ENCODE data around the gene CLPTM1. TPM values are rescaled to one million over a fixed set of nuclear protein-coding genes. Genes with fewer than 3 reads are reported as not detected.

Gene CLPTM1
- polyA plus RNA-seq, 1 of the 3 experiments (the other 2 are of a cell fraction) = 86.5 TPM

GRCh38 chr19:44985445-44985844 is 30.3 kb downstream of the CLPTM1 start:
- H3K9ac ChIP-seq = no peak overlapping the region
- no peak overlapping the region for H3K4me2 ChIP-seq
- H3K4me1 ChIP-seq (ENCODE audit: control insufficient read depth in 1 of 2, insufficient read depth in 2 of 2, low read depth in 1 of 2, low read length in 1 of 2) = no peaks in the 10 kb centered on the region
- no peaks in the 10 kb centered on the region for H3F3A ChIP-seq (replicated peaks; ENCODE audit: insufficient read depth)
- no peak overlapping the region for H2AFZ ChIP-seq (ENCODE audit: low read depth)
- no peaks in the 10 kb centered on the region for H4K20me1 ChIP-seq (ENCODE audit: insufficient read depth)
- WGBS (ENCODE audit: low lambda C conversion rate) = 67% methylated on average over 1 of the region's 4 CpGs
- H3K9me2 ChIP-seq = no peaks in the 10 kb centered on the region
- TF ChIP-seq, protein P1, sequence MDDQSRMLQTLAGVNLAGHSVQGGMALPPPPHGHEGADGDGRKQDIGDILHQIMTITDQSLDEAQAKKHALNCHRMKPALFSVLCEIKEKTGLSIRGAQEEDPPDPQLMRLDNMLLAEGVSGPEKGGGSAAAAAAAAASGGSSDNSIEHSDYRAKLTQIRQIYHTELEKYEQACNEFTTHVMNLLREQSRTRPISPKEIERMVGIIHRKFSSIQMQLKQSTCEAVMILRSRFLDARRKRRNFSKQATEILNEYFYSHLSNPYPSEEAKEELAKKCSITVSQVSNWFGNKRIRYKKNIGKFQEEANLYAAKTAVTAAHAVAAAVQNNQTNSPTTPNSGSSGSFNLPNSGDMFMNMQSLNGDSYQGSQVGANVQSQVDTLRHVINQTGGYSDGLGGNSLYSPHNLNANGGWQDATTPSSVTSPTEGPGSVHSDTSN (IDR thresholded peaks at IDR 0.05) = no peak
- no peak for TF ChIP-seq EP300 (IDR thresholded peaks at IDR 0.05; ENCODE audit: borderline replicate concordance in 1 of 2, low read depth in 1 of 2, low read length in 1 of 2)
- TF ChIP-seq POLR2AphosphoS5 (IDR thresholded peaks at IDR 0.05; ENCODE audit: low read depth, low read length) = no peak
- TF ChIP-seq SMC3 (IDR thresholded peaks at IDR 0.05; ENCODE audit: low read depth, low read length) = no peak
- ChIA-PET CTCF (interaction anchor here (0.6 kb wide), 1 partner anchor 281 kb away, joined by 3 read pairs; no protein-coding TSS in a partner anchor), POLR2A (no interaction called here)
- H3K4me3 ChIP-seq (ENCODE audit: low read depth in 2 of 2, low read length in 1 of 2) = no peak overlapping the region
- no peak for DNase-seq
- no peak overlapping the region for H3K27ac ChIP-seq (ENCODE audit: low read depth in 2 of 2, low read length in 1 of 2)
- H3K79me2 ChIP-seq (ENCODE audit: insufficient read depth) = no peaks in the 10 kb centered on the region
- H3K9me3 ChIP-seq = no peaks in the 10 kb centered on the region
- H3K27me3 ChIP-seq (ENCODE audit: insufficient read depth) = no peaks in the 10 kb centered on the region
- peaks cover 3 to 29% of the 10 kb centered on the region in 2 experiments for H3K36me3 ChIP-seq (replicated peaks in 1 of 2; ENCODE audit: control insufficient read depth in 1 of 2, insufficient read depth in 2 of 2, low read length in 1 of 2)

- Histone ChIP-seq H3K27me3 (ENCODE audit: insufficient read depth) (no peaks in the 10 kb centered on the region), H3K27ac (ENCODE audit: low read depth in 2 of 2, low read length in 1 of 2) (no peak overlapping the region), H3K9ac (no peak overlapping the region), H3K79me2 (ENCODE audit: insufficient read depth) (no peaks in the 10 kb centered on the region), H3F3A (replicated peaks; ENCODE audit: insufficient read depth) (no peaks in the 10 kb centered on the region), H3K9me2 (no peaks in the 10 kb centered on the region), H3K9me3 (no peaks in the 10 kb centered on the region), H4K20me1 (ENCODE audit: insufficient read depth) (no peaks in the 10 kb centered on the region), H2AFZ (ENCODE audit: low read depth) (no peak overlapping the region), H3K36me3 (replicated peaks in 1 of 2; ENCODE audit: control insufficient read depth in 1 of 2, insufficient read depth in 2 of 2, low read length in 1 of 2) (peaks cover 3 to 38% of the 10 kb centered on the region in 2 experiments), H3K4me3 (ENCODE audit: low read depth in 2 of 2, low read length in 1 of 2) (no peak overlapping the region), H3K4me1 (ENCODE audit: control insufficient read depth in 1 of 2, insufficient read depth in 2 of 2, low read depth in 1 of 2, low read length in 1 of 2) (no peaks in the 10 kb centered on the region), H3K4me2 (no peak overlapping the region)
- no peak for DNase-seq
- WGBS (ENCODE audit: low lambda C conversion rate) = 100% methylated on average over 3 of the region's 7 CpGs
- CTCF ChIA-PET = no interaction called here
- POLR2A ChIA-PET = no interaction called here
- TF ChIP-seq CHD2 (IDR thresholded peaks at IDR 0.05; ENCODE audit: low read length, partially characterized antibody) = no peak
- TF ChIP-seq FOXJ3 (CRISPR knock-in tag; IDR thresholded peaks at IDR 0.05) = no peak
- no peak for TF ChIP-seq NRF1 (IDR thresholded peaks at IDR 0.05; ENCODE audit: low read depth, low read length)
- no peak for TF ChIP-seq JUND (IDR thresholded peaks at IDR 0.05)
- TF ChIP-seq, protein P2, sequence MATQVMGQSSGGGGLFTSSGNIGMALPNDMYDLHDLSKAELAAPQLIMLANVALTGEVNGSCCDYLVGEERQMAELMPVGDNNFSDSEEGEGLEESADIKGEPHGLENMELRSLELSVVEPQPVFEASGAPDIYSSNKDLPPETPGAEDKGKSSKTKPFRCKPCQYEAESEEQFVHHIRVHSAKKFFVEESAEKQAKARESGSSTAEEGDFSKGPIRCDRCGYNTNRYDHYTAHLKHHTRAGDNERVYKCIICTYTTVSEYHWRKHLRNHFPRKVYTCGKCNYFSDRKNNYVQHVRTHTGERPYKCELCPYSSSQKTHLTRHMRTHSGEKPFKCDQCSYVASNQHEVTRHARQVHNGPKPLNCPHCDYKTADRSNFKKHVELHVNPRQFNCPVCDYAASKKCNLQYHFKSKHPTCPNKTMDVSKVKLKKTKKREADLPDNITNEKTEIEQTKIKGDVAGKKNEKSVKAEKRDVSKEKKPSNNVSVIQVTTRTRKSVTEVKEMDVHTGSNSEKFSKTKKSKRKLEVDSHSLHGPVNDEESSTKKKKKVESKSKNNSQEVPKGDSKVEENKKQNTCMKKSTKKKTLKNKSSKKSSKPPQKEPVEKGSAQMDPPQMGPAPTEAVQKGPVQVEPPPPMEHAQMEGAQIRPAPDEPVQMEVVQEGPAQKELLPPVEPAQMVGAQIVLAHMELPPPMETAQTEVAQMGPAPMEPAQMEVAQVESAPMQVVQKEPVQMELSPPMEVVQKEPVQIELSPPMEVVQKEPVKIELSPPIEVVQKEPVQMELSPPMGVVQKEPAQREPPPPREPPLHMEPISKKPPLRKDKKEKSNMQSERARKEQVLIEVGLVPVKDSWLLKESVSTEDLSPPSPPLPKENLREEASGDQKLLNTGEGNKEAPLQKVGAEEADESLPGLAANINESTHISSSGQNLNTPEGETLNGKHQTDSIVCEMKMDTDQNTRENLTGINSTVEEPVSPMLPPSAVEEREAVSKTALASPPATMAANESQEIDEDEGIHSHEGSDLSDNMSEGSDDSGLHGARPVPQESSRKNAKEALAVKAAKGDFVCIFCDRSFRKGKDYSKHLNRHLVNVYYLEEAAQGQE (IDR thresholded peaks at IDR 0.05; ENCODE audit: low read depth, low read length) = no peak
- TF ChIP-seq YY1 (IDR thresholded peaks at IDR 0.05; ENCODE audit: low read depth) = no peak
- TF ChIP-seq EZH2phosphoT487 (IDR thresholded peaks at IDR 0.05; ENCODE audit: borderline replicate concordance, low read depth) = no peak
- TF ChIP-seq, protein P3, sequence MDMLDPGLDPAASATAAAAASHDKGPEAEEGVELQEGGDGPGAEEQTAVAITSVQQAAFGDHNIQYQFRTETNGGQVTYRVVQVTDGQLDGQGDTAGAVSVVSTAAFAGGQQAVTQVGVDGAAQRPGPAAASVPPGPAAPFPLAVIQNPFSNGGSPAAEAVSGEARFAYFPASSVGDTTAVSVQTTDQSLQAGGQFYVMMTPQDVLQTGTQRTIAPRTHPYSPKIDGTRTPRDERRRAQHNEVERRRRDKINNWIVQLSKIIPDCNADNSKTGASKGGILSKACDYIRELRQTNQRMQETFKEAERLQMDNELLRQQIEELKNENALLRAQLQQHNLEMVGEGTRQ (IDR thresholded peaks at IDR 0.05; ENCODE audit: borderline replicate concordance, low read depth, low read length) = no peak
- TF ChIP-seq, protein P4, sequence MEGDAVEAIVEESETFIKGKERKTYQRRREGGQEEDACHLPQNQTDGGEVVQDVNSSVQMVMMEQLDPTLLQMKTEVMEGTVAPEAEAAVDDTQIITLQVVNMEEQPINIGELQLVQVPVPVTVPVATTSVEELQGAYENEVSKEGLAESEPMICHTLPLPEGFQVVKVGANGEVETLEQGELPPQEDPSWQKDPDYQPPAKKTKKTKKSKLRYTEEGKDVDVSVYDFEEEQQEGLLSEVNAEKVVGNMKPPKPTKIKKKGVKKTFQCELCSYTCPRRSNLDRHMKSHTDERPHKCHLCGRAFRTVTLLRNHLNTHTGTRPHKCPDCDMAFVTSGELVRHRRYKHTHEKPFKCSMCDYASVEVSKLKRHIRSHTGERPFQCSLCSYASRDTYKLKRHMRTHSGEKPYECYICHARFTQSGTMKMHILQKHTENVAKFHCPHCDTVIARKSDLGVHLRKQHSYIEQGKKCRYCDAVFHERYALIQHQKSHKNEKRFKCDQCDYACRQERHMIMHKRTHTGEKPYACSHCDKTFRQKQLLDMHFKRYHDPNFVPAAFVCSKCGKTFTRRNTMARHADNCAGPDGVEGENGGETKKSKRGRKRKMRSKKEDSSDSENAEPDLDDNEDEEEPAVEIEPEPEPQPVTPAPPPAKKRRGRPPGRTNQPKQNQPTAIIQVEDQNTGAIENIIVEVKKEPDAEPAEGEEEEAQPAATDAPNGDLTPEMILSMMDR (IDR thresholded peaks at IDR 0.05) = no peak
- TF ChIP-seq RCOR1 (IDR thresholded peaks at IDR 0.05; ENCODE audit: low read length) = no peak
- TF ChIP-seq ZBTB33 (IDR thresholded peaks at IDR 0.05; ENCODE audit: borderline replicate concordance, low read depth) = no peak
- no peak for TF ChIP-seq GATA2 (CRISPR knock-in tag; IDR thresholded peaks at IDR 0.05)
- TF ChIP-seq, protein P5, sequence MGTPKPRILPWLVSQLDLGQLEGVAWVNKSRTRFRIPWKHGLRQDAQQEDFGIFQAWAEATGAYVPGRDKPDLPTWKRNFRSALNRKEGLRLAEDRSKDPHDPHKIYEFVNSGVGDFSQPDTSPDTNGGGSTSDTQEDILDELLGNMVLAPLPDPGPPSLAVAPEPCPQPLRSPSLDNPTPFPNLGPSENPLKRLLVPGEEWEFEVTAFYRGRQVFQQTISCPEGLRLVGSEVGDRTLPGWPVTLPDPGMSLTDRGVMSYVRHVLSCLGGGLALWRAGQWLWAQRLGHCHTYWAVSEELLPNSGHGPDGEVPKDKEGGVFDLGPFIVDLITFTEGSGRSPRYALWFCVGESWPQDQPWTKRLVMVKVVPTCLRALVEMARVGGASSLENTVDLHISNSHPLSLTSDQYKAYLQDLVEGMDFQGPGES (IDR thresholded peaks at IDR 0.05; ENCODE audit: low read depth, low read length) = no peak
- no peak for TF ChIP-seq EP300 (IDR thresholded peaks at IDR 0.05; ENCODE audit: borderline replicate concordance in 1 of 2, low read depth in 1 of 2, low read length in 1 of 2)
These were observed 31.2 kb downstream of the CLPTM1 start for GRCh38 chr19:44986389-44986788.

Measured in SK-N-SH (cell line).